Measurements from ENCODE around the gene RBFOX2. TPM values are rescaled to one million over a fixed set of nuclear protein-coding genes. Genes with fewer than 3 reads are reported as not detected.

Gene RBFOX2
- total and polyA plus RNA-seq, 2 donors (not counting 1 experiment from before 2014, with no cell fraction given): not detected

GRCh38 chr22:35955546-35955945 is 73.1 kb downstream of the RBFOX2 start:
- Histone ChIP-seq H3K79me2 (ENCODE audit: control insufficient read depth, insufficient read depth, low read length) (no peaks in the 10 kb centered on the region), H3K36me3 (replicated peaks in 1 of 2; ENCODE audit: control extremely low read depth in 1 of 2, control insufficient read depth in 1 of 2, extremely low read depth in 1 of 2, insufficient read depth in 2 of 2, low read length in 1 of 2) (no peaks in the 10 kb centered on the region), H3K9ac (ENCODE audit: low read length) (no peak overlapping the region), H2AFZ (ENCODE audit: insufficient read depth, low read depth, low read length, poor library complexity, severe bottlenecking) (no peak overlapping the region), H3K27ac (ENCODE audit: low read length in 2 of 2) (no peak overlapping the region), H3K27me3 (replicated peaks in 1 of 4; ENCODE audit: control extremely low read depth in 1 of 4, control insufficient read depth in 3 of 4, insufficient read depth in 4 of 4, low read length in 3 of 4) (peaks cover 0 to 3% (median 0%) of the 10 kb centered on the region in 4 experiments), H3K4me3 (ENCODE audit: control extremely low read depth in 1 of 5, extremely low read depth in 1 of 5, insufficient read depth in 1 of 5, low read depth in 2 of 5, low read length in 4 of 5) (no peak overlapping the region), H3K9me3 (ENCODE audit: control extremely low read depth in 1 of 3, control insufficient read depth in 2 of 3, insufficient read depth in 1 of 3, low read length in 2 of 3) (no peaks in the 10 kb centered on the region), H3K4me1 (ENCODE audit: control insufficient read depth in 2 of 2, insufficient read depth in 2 of 2, low read length in 2 of 2) (no peaks in the 10 kb centered on the region), H4K20me1 (ENCODE audit: control insufficient read depth, insufficient read depth, low read length, poor library complexity, severe bottlenecking) (no peaks in the 10 kb centered on the region), H3K4me2 (replicated peaks; ENCODE audit: low read depth, low read length, poor library complexity, severe bottlenecking) (no peak overlapping the region)
- Mint-ChIP-seq H3K27me3 (peaks cover 17% of the 10 kb centered on the region), H3K4me3 (no peak overlapping the region), H3K9me3 (ENCODE audit: insufficient read depth) (no peaks in the 10 kb centered on the region), H3K27ac (no peak overlapping the region), H3K4me1 (no peaks in the 10 kb centered on the region)
- ChIA-PET POLR2A (interaction anchor here (0.6 kb wide), 1 partner anchor 161 kb away, joined by 3 read pairs; no protein-coding TSS in a partner anchor), CTCF (no interaction called here)
- intact Hi-C loops (cut with micrococcal nuclease): no loop called here
- DNase-seq: no peak
- no peak for TF ChIP-seq CTCF (IDR thresholded peaks at IDR 0.05)
- no peak for TF ChIP-seq EZH2 (IDR thresholded peaks at IDR 0.05; ENCODE audit: borderline replicate concordance, insufficient read depth, low read depth, low read length, poor library complexity, severe bottlenecking)
- ATAC-seq (ENCODE audit: low read depth): no peak
- WGBS (ENCODE audit: insufficient coverage): 100% methylated on average over 1 of the region's 7 CpGs

GRCh38 chr22:35952576-35952975 is 76.0 kb downstream of the RBFOX2 start:
- H3K4me3 ChIP-seq (ENCODE audit: control extremely low read depth in 1 of 5, extremely low read depth in 1 of 5, insufficient read depth in 1 of 5, low read depth in 2 of 5, low read length in 4 of 5): no peak overlapping the region
- CTCF ChIA-PET: interaction anchor here (1.3 kb wide), 1 partner anchor 113 kb away, joined by 3 read pairs; no protein-coding TSS in a partner anchor
- intact Hi-C loops (cut with micrococcal nuclease): no loop called here
- H3K9ac ChIP-seq (ENCODE audit: low read length): no peak overlapping the region
- H3K9me3 ChIP-seq (ENCODE audit: control extremely low read depth in 1 of 3, control insufficient read depth in 2 of 3, insufficient read depth in 1 of 3, low read length in 2 of 3): no peaks in the 10 kb centered on the region
- no peak overlapping the region for H3K4me3 Mint-ChIP-seq
- peaks cover 7% of the 10 kb centered on the region for H3K27me3 Mint-ChIP-seq
- H2AFZ ChIP-seq (ENCODE audit: insufficient read depth, low read depth, low read length, poor library complexity, severe bottlenecking): no peak overlapping the region
- no peaks in the 10 kb centered on the region for H3K4me1 Mint-ChIP-seq
- H3K36me3 ChIP-seq (replicated peaks in 1 of 2; ENCODE audit: control extremely low read depth in 1 of 2, control insufficient read depth in 1 of 2, extremely low read depth in 1 of 2, insufficient read depth in 2 of 2, low read length in 1 of 2): no peaks in the 10 kb centered on the region
- H3K9me3 Mint-ChIP-seq (ENCODE audit: insufficient read depth): no peaks in the 10 kb centered on the region
- POLR2A ChIA-PET: no interaction called here
- H3K4me2 ChIP-seq (replicated peaks; ENCODE audit: low read depth, low read length, poor library complexity, severe bottlenecking): no peak overlapping the region
- no peaks in the 10 kb centered on the region for H3K4me1 ChIP-seq (ENCODE audit: control insufficient read depth in 2 of 2, insufficient read depth in 2 of 2, low read length in 2 of 2)
- TF ChIP-seq CTCF (IDR thresholded peaks at IDR 0.05): no peak
- no peak for TF ChIP-seq EZH2 (IDR thresholded peaks at IDR 0.05; ENCODE audit: borderline replicate concordance, insufficient read depth, low read depth, low read length, poor library complexity, severe bottlenecking)
- ATAC-seq (ENCODE audit: low read depth) (no peak), DNase-seq (no peak)
- H3K79me2 ChIP-seq (ENCODE audit: control insufficient read depth, insufficient read depth, low read length): no peaks in the 10 kb centered on the region
- H3K27me3 ChIP-seq (replicated peaks in 1 of 4; ENCODE audit: control extremely low read depth in 1 of 4, control insufficient read depth in 3 of 4, insufficient read depth in 4 of 4, low read length in 3 of 4): no peaks in the 10 kb centered on the region
- no peak overlapping the region for H3K27ac ChIP-seq (ENCODE audit: low read length in 2 of 2)
- H4K20me1 ChIP-seq (ENCODE audit: control insufficient read depth, insufficient read depth, low read length, poor library complexity, severe bottlenecking): no peaks in the 10 kb centered on the region
- no peak overlapping the region for H3K27ac Mint-ChIP-seq

Measured in B cell (primary cell).